Activated naive CD4-positive, alpha-beta T cell treated with anti-CD3 and anti-CD28 coated beads for 36 hours (primary cell): ENCODE results near the gene DYNC2H1. TPM values are rescaled to one million over a fixed set of nuclear protein-coding genes. Genes with fewer than 3 reads are reported as not detected.
"Not testable (repeated sequence)": the region's sequence is repeated elsewhere in the genome, so short reads cannot be mapped to it uniquely, and the experiment has no call there.

Experiments
- CTCF ChIA-PET: fragments of 350-600 bp; sonication (Branson Sonifier 250); formaldehyde crosslinking; loops from one replicate; lab custom pipeline; 2021; ENCODE audit warnings: antibody characterized with exemption; lab: Charles Lee
- DNase-seq: peaks from one replicate; pipeline ENCODE4 v3.0.0-alpha.2; 2020
- H3K27ac Mint-ChIP-seq: one replicate; pipeline ENCODE4 v1.8.0; 2021; ENCODE audit warnings: mild to moderate bottlenecking, mixed read lengths
- H3K27me3 Mint-ChIP-seq: one replicate; pipeline ENCODE4 v1.8.0; 2021; ENCODE audit warnings: low read depth, mixed read lengths
- H3K36me3 Mint-ChIP-seq: one replicate; pipeline ENCODE4 v1.8.0; 2021; ENCODE audit warnings: low read depth, mixed read lengths
- H3K4me1 Mint-ChIP-seq: one replicate; pipeline ENCODE4 v1.8.0; 2021; ENCODE audit warnings: low read depth, mixed read lengths
- H3K4me3 Mint-ChIP-seq: one replicate; pipeline ENCODE4 v1.8.0; 2021; ENCODE audit warnings: mild to moderate bottlenecking, moderate library complexity, mixed read lengths
- H3K9me3 Mint-ChIP-seq: one replicate; pipeline ENCODE4 v1.8.0; 2021; ENCODE audit warnings: mixed read lengths
- intact Hi-C: fragments of 100-400 bp; cut with micrococcal nuclease; formaldehyde crosslinking; loops from one replicate; pipeline ENCODE4 v1.15.1; 2023
- total RNA-seq, 2 experiments: library from RNA; stranded (reverse); gene quantifications; one replicate each; pipeline ENCODE4 v1.2.3, GENCODE V29; 2021

Gene DYNC2H1
- total RNA-seq, 2 experiments from 2014 or later, result 1.9 to 2.8 TPM

GRCh38 chr11:103086461-103086860, 22.8 kb upstream of the DYNC2H1 start:
- Mint-ChIP-seq H3K27ac (no peak overlapping the region), H3K4me1 (peaks cover 27% of the 10 kb centered on the region), H3K27me3 (no peaks in the 10 kb centered on the region), H3K9me3 (no peaks in the 10 kb centered on the region), H3K36me3 (peaks cover 24% of the 10 kb centered on the region), H3K4me3 (no peak overlapping the region)
- CTCF ChIA-PET, result interaction anchor here (0.6 to 2.3 kb wide), 2 partner anchors 22 to 891 kb away, joined by 3 to 8 read pairs; partner anchors contain the start of gene DYNC2H1
- no peak for DNase-seq
- intact Hi-C loops, result no loop called here

- CTCF ChIA-PET, result interaction anchor here (1.2 to 5.1 kb wide), 2 partner anchors 17 to 55 kb away, joined by 4 to 35 read pairs; partner anchors contain the start of gene DYNC2H1
- peaks cover 25% of the 10 kb centered on the region for H3K4me1 Mint-ChIP-seq
- DNase-seq, result peak; percentile 52
- intact Hi-C loops, result loop anchor here (2.0 to 10.0 kb wide), 3 partner anchors 20 to 1176 kb away; partner anchors contain the start of genes ANGPTL5 and CEP126
- H3K36me3 Mint-ChIP-seq, result peaks cover 15% of the 10 kb centered on the region
- H3K27ac Mint-ChIP-seq, result peak overlapping the region; percentile 65
- no peaks in the 10 kb centered on the region for H3K9me3 Mint-ChIP-seq
- H3K4me3 Mint-ChIP-seq, result peak overlapping the region; percentile 80
- peaks cover 2% of the 10 kb centered on the region for H3K27me3 Mint-ChIP-seq
Measured at GRCh38 chr11:103091064-103091800, 18.0 kb upstream of the DYNC2H1 start.

- Mint-ChIP-seq H3K9me3 (no peaks in the 10 kb centered on the region), H3K27me3 (peaks cover 2% of the 10 kb centered on the region), H3K36me3 (peaks cover 13% of the 10 kb centered on the region), H3K4me3 (peak within 1 kb of the TSS; percentile 80), H3K4me1 (peaks cover 22% of the 10 kb centered on the region), H3K27ac (peak within 1 kb of the TSS; percentile 81)
- intact Hi-C loops, result loop anchor here (1.0 to 10.0 kb wide), 6 partner anchors 17 to 1177 kb away; partner anchors contain the start of genes ANGPTL5, CEP126 and DYNC2H1
- CTCF ChIA-PET, result interaction anchor here (1.2 to 5.1 kb wide), 3 partner anchors 17 to 56 kb away, joined by 3 to 35 read pairs (median 4); partner anchors contain the start of gene DYNC2H1
- peak; percentile 98 for DNase-seq
Measured at GRCh38 chr11:103091801-103092524, 17.3 kb upstream of the DYNC2H1 start, which contains the start of gene DCUN1D5. Gene DCUN1D5 (minus strand): TSS chr11:103092160. CDS start chr11:103091872, 288 bp downstream.

- no peaks in the 10 kb centered on the region for H3K36me3 Mint-ChIP-seq
- no peak for DNase-seq
- H3K4me1 Mint-ChIP-seq, result peaks cover 4% of the 10 kb centered on the region
- peaks cover 20% of the 10 kb centered on the region for H3K27me3 Mint-ChIP-seq
- CTCF ChIA-PET, result interaction anchor here (0.7 kb wide), 1 partner anchor 9 kb away, joined by 3 read pairs; no protein-coding TSS in a partner anchor
- H3K9me3 Mint-ChIP-seq, result no peaks in the 10 kb centered on the region
- no peak overlapping the region for H3K27ac Mint-ChIP-seq
- intact Hi-C loops, result loop anchor here (10.0 kb wide), 1 partner anchor 1182 kb away; the partner anchor contains the start of genes ANGPTL5 and CEP126
- H3K4me3 Mint-ChIP-seq, result no peak overlapping the region
Measured at GRCh38 chr11:103097279-103097678, 11.9 kb upstream of the DYNC2H1 start.

GRCh38 chr11:103109818-103110388, 677 bp downstream of the DYNC2H1 start:
- peak overlapping the region; percentile 84 for H3K4me3 Mint-ChIP-seq
- H3K9me3 Mint-ChIP-seq, result no peaks in the 10 kb centered on the region
- CTCF ChIA-PET, result interaction anchor here (1.0 to 3.6 kb wide), 7 partner anchors 10 to 131 kb away, joined by 3 to 35 read pairs (median 7); partner anchors contain the start of gene DCUN1D5
- peaks cover 7% of the 10 kb centered on the region for H3K4me1 Mint-ChIP-seq
- no peak overlapping the region for H3K27ac Mint-ChIP-seq
- DNase-seq, result peak; percentile 10
- no peaks in the 10 kb centered on the region for H3K36me3 Mint-ChIP-seq
- H3K27me3 Mint-ChIP-seq, result no peaks in the 10 kb centered on the region
- intact Hi-C loops, result loop anchor here (1.0 to 5.0 kb wide), 7 partner anchors 18 to 491 kb away; partner anchors contain the start of gene DCUN1D5

GRCh38 chr11:103110391-103110790, 1.2 kb downstream of the DYNC2H1 start:
- intact Hi-C loops, result no loop called here
- Mint-ChIP-seq H3K27me3 (no peaks in the 10 kb centered on the region), H3K36me3 (no peaks in the 10 kb centered on the region), H3K4me3 (peak overlapping the region; percentile 84), H3K4me1 (peaks cover 7% of the 10 kb centered on the region), H3K9me3 (no peaks in the 10 kb centered on the region), H3K27ac (no peak overlapping the region)
- CTCF ChIA-PET, result interaction anchor here (0.7 to 3.6 kb wide), 3 partner anchors 20 to 429 kb away, joined by 3 to 35 read pairs (median 4); partner anchors contain the start of gene DCUN1D5
- DNase-seq, result peak; percentile 7

- peaks cover 7% of the 10 kb centered on the region for H3K4me1 Mint-ChIP-seq
- H3K27ac Mint-ChIP-seq, result no peak overlapping the region
- H3K36me3 Mint-ChIP-seq, result no peaks in the 10 kb centered on the region
- intact Hi-C loops, result no loop called here
- CTCF ChIA-PET, result interaction anchor here (0.7 kb wide), 1 partner anchor 428 kb away, joined by 3 read pairs; no protein-coding TSS in a partner anchor
- no peak for DNase-seq
- H3K9me3 Mint-ChIP-seq, result no peaks in the 10 kb centered on the region
- no peaks in the 10 kb centered on the region for H3K27me3 Mint-ChIP-seq
- H3K4me3 Mint-ChIP-seq, result no peak overlapping the region
Measured at GRCh38 chr11:103111400-103111799, 2.2 kb downstream of the DYNC2H1 start.

GRCh38 chr11:103112364-103112763, 3.1 kb downstream of the DYNC2H1 start:
- intact Hi-C loops, result no loop called here
- Mint-ChIP-seq H3K36me3 (no peaks in the 10 kb centered on the region), H3K27me3 (no peaks in the 10 kb centered on the region), H3K4me1 (peaks cover 7% of the 10 kb centered on the region), H3K27ac (no peak overlapping the region), H3K9me3 (no peaks in the 10 kb centered on the region), H3K4me3 (no peak overlapping the region)
- no peak for DNase-seq
- CTCF ChIA-PET, result no interaction called here

- DNase-seq, result no peak
- Mint-ChIP-seq H3K9me3 (no peaks in the 10 kb centered on the region), H3K27me3 (no peaks in the 10 kb centered on the region), H3K36me3 (no peaks in the 10 kb centered on the region), H3K4me3 (no peak overlapping the region), H3K27ac (no peak overlapping the region), H3K4me1 (peaks cover 5% of the 10 kb centered on the region)
- CTCF ChIA-PET, result no interaction called here
- intact Hi-C loops, result no loop called here
Measured at GRCh38 chr11:103114836-103115235, 5.6 kb downstream of the DYNC2H1 start.

- H3K9me3 Mint-ChIP-seq, result no peaks in the 10 kb centered on the region
- DNase-seq, result no peak
- intact Hi-C loops, result no loop called here
- H3K4me1 Mint-ChIP-seq, result no peaks in the 10 kb centered on the region
- H3K4me3 Mint-ChIP-seq, result no peak overlapping the region
- no peaks in the 10 kb centered on the region for H3K36me3 Mint-ChIP-seq
- no peaks in the 10 kb centered on the region for H3K27me3 Mint-ChIP-seq
- CTCF ChIA-PET, result no interaction called here
- no peak overlapping the region for H3K27ac Mint-ChIP-seq
Measured at GRCh38 chr11:103125462-103125861, 16.2 kb downstream of the DYNC2H1 start.

GRCh38 chr11:103141986-103142385, 32.8 kb downstream of the DYNC2H1 start:
- DNase-seq, CTCF ChIA-PET, H3K4me1 Mint-ChIP-seq, H3K27me3 Mint-ChIP-seq, H3K36me3 Mint-ChIP-seq, H3K9me3 Mint-ChIP-seq, H3K27ac Mint-ChIP-seq, H3K4me3 Mint-ChIP-seq, intact Hi-C loops: not testable (repeated sequence)

- intact Hi-C loops, result no loop called here
- H3K4me1 Mint-ChIP-seq, result no peaks in the 10 kb centered on the region
- no peak overlapping the region for H3K4me3 Mint-ChIP-seq
- no peak for DNase-seq
- H3K27ac Mint-ChIP-seq, result no peak overlapping the region
- H3K9me3 Mint-ChIP-seq, result no peaks in the 10 kb centered on the region
- H3K36me3 Mint-ChIP-seq, result no peaks in the 10 kb centered on the region
- no peaks in the 10 kb centered on the region for H3K27me3 Mint-ChIP-seq
- CTCF ChIA-PET, result no interaction called here
Measured at GRCh38 chr11:103147627-103148026, 38.4 kb downstream of the DYNC2H1 start.
